Retinal pigment epithelial cell (primary cell): ENCODE results near the gene EDEM1.

Experiments used
- DNase-seq: peaks from one replicate; pipeline ENCODE4 v3.0.0-alpha.2; 2010; ENCODE audit warnings: low read depth
- H3K4me3 ChIP-seq: 2 replicates; pipeline ENCODE4 v1.5.1; 2011; ENCODE audit warnings: mild to moderate bottlenecking, low read length, control low read depth, moderate library complexity
- TF ChIP-seq, protein P1 (sequence below): conservative IDR thresholded peaks from 2 replicates; pipeline ENCODE4 v1.5.1; 2011; ENCODE audit warnings: low read depth, low read length, control low read depth, inconsistent platforms

Gene EDEM1

DNA sequence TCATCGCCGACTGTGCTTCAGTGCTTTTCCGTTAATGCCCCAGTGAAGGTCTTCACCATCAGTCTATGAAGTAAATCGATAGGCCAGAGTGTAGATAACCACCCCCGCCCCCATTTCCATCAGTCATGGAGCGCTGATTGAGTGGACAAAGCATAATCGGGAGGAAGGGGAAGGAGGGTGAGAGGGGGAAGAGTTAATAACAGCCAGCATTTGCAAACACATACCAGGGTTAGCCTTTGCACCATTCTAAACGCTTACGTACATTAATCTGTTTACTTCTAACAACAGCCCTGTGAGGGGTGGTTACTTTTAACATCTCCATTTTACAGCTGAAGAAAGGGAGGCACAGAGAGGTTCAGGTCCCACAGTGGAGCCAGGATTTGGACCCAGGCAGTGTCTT, 26.8 kb downstream of the EDEM1 start:
- H3K4me3 ChIP-seq: no peak overlapping the region
- DNase-seq: no peak
- TF ChIP-seq, protein P1, sequence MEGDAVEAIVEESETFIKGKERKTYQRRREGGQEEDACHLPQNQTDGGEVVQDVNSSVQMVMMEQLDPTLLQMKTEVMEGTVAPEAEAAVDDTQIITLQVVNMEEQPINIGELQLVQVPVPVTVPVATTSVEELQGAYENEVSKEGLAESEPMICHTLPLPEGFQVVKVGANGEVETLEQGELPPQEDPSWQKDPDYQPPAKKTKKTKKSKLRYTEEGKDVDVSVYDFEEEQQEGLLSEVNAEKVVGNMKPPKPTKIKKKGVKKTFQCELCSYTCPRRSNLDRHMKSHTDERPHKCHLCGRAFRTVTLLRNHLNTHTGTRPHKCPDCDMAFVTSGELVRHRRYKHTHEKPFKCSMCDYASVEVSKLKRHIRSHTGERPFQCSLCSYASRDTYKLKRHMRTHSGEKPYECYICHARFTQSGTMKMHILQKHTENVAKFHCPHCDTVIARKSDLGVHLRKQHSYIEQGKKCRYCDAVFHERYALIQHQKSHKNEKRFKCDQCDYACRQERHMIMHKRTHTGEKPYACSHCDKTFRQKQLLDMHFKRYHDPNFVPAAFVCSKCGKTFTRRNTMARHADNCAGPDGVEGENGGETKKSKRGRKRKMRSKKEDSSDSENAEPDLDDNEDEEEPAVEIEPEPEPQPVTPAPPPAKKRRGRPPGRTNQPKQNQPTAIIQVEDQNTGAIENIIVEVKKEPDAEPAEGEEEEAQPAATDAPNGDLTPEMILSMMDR: no peak

DNA sequence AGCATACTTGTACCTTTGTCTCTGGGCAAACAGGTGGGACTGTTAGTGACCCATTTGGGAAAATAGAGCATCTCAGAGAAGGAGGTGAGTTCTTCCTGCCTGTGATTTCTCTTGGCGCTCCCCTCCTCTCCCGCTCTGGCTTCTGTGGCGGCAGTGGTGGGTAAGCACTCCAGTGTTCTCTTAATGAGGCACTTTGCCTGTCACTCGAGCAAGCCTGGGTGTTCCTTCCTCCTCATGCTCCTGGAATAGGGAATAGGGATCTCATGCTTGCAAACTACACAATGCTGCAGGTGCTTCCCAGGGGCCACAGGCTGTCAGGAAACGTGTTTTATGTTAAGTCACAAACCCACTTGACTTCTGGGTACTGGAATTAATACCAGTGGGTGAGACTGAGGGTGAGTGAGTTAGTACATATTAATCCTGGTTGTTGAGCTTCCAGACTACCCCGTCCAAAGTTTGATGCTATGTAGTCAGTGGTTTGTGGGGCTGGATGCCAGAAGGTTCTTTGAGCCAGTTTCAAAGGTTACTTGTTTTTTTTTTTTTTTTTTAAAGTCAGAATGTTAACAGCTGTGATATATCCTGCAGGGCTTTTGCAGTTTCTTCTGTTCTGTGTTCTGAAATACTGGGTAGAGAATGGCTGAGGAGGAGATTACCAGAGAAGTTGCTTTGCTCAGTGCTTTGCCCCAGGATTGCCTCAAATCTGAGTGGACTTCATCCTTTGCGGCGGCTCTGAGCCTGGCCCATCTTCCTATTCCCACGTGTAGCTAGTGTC, 30.5 kb downstream of the EDEM1 start:
- no peak overlapping the region for H3K4me3 ChIP-seq
- DNase-seq: no peak
- TF ChIP-seq, protein P1: no peak

DNA sequence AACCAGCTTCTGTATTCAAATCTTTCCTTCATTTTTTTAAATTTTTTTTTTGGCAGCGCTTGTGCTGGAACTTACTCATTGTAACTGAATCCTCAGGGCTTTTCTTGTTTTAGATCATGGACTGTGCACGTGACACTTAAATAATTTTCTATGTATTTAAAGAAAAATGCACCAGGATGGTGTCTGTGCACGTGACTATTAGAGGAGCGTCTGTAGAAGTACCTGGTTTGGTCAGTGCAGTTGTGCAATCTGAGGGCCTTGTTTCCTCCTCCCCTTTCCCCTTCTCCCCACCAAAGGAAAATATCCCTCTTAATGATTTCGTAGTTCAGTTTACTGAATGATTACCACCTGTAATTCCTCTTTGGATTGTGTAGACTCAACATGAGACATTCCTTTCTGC, 31.3 kb downstream of the EDEM1 start:
- TF ChIP-seq, protein P1: no peak
- no peak for DNase-seq
- H3K4me3 ChIP-seq: no peak overlapping the region

DNA sequence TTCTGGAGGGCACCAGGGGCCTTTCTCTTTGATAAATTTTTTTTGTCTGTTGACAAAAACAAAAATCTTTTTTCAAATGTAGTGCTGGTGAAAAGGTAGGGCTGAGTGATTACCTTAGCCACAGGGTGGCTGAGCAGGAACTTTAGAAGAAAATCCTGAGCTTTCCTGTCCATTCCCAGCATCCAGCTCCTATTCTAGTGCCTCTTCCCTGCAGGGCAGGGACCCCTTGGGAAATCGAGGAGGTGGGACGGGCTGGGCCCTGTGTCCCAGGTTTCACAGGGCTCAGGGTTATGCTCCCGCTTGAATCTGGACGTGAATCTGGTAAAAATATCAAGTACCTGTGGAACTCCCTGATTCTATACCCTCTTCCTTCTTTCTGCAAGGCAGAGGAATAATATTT, 31.7 kb downstream of the EDEM1 start:
- H3K4me3 ChIP-seq: no peak overlapping the region
- no peak for DNase-seq
- TF ChIP-seq, protein P1: no peak

DNA sequence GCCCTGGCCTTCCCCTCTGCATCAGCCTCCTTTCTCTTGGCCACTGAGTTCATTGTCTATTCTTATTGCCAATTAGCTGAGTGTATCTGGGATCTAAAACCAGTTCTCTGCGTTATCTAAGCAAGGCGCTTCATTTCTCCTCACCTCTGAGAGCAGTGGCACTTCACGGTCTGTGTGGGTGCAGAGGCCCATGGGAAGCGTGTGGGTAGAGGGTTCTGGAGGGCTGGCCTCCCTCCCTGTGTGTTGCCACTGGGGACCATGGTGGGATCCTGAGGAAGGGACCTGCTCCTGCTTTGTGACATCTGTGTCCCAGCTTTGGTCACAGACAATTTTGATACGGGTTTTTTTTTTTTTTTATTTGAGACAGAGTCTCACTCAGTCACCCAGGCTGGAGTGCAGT, 32.7 kb downstream of the EDEM1 start:
- TF ChIP-seq, protein P1: no peak
- DNase-seq: no peak
- H3K4me3 ChIP-seq: no peak overlapping the region

DNA sequence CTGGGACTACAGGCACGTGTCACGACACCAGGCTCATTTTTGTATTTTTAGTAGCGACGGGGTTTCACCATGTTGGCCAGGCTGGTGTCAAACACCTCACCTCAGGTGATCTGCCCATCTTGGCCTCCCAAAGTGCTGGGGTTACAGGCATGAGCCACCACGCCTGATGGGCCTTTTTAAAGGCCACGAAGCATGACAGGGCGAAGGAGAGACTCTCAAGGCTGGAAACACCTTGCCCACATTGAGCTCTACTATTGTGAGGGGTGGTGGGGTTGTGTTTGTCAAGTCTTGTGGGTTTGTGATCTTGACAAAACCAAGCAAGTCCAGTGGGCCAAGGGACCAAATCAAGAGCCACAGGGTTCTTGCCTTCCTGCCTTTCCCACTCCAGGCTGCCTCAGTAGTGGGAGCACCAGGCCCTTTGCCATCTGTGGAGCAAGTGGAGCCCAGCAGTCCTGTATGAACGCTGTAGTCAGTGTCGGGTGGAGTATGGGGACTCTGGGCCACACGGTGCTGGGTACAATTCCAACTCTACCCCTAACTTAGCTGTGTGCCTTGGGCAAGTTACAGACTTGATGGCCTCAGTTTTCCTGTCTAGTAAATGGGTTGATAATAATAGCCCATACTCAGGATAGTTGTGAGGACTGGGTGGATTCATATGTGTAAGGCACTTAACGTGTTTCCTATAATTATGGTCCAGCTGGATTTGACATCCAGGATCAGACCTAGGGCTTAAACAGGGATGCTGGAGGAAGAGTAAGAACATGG, 33.3 kb downstream of the EDEM1 start:
- DNase-seq: no peak
- TF ChIP-seq, protein P1: no peak
- no peak overlapping the region for H3K4me3 ChIP-seq

DNA sequence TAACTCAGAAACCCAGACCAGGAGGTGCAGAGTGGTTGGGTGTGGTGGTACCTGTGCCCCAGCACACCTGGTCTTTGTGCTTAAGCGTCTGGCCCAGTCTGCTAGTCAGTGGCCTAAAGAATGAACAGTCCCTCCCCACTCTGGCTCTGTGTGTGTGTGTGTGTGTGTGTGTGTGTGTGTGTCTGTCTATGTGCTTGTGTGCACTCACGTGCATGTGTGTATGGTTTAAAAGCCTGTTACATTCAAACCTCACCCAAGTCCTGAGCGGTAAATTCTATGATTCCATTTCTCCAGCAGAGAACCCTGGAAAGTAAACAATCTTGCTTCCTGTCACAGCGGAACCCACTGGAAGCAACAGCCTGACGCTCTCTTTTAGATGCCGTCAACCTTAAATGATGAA, 34.2 kb downstream of the EDEM1 start:
- no peak for DNase-seq
- TF ChIP-seq, protein P1: no peak

More for the DNA sequence above, 34.2 kb downstream of the EDEM1 start:
- no peak overlapping the region for H3K4me3 ChIP-seq
